SU-DHL-6 (cell line): ENCODE results near the gene BLOC1S2.

Experiments
- CTCF ChIP-seq: fragments of 200-600 bp; sonication (generic); IDR thresholded peaks from one replicate; pipeline ENCODE4 v1.5.1; 2017; ENCODE audit warnings: antibody characterized with exemption, mild to moderate bottlenecking, low read length, moderate library complexity; ENCODE audit not compliant: insufficient read depth, poor library complexity, severe bottlenecking
- EZH2phosphoT487 ChIP-seq: fragments of 200-600 bp; sonication (generic), shearing (Covaris generic); conservative IDR thresholded peaks from 2 replicates; pipeline ENCODE4 v1.6.1; 2018; ENCODE audit warnings: mild to moderate bottlenecking, antibody characterized with exemption, low read length, moderate library complexity, mixed read lengths

DNA sequence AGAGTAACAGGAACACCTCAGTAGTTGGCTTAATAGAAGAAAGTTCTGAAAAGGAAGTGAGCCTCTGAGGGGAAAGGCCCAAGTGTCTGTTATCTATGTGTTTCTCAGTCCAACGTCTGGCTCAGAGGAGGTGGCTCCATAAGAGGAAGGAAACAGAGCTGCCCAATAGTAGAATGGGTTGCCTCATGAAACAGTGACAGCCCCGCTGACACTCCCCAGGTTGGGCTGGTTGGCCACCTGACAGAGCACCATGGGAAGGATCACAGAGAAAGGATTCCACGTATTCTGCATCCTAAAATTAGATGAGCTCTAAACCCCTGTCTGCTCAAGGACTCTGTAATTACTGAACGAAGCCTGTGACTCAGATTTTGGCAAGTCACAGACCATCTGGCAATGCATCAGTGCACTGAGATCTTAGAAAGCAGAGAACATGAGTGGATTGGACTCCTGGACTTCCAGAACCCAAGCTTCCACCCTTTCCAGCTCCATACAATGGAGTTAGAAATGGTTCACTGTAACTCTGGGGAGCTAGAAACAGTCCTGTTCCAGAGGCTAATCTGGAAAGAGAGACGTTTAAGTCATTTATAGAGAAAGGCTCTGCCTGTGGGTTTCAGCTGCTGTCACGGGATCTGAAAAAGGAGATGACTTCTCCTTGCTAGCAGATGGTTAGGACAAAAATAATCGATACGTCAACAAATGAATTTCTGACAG lies 40.7 kb upstream of the BLOC1S2 start:
- no peak for TF ChIP-seq CTCF
- TF ChIP-seq EZH2phosphoT487 = no peak
